SK-N-SH (cell line): Measurements from ENCODE around the gene RAB34.

Experiments used
- CTCF ChIP-seq: fragments of 200-600 bp; sonication (generic); IDR thresholded peaks from 2 replicates; pipeline ENCODE4 v1.6.1; 2017; ENCODE audit warnings: antibody characterized with exemption, mild to moderate bottlenecking, moderate library complexity
- EP300 ChIP-seq, 2 experiments: IDR thresholded peaks; 2 replicates each; pipeline versions ENCODE4 v1.4.0 to v1.6.1; 2012; ENCODE audit warnings: borderline replicate concordance in 1 of 2, low read depth in 1 of 2, low read length in 1 of 2
- MAX ChIP-seq: IDR thresholded peaks from 2 replicates; pipeline ENCODE4 v1.4.0; 2012; ENCODE audit warnings: low read depth
- MEF2A ChIP-seq: IDR thresholded peaks from 2 replicates; pipeline ENCODE4 v1.4.0; 2012; ENCODE audit warnings: low read depth, borderline replicate concordance
- MXI1 ChIP-seq: IDR thresholded peaks from 2 replicates; pipeline ENCODE4 v1.6.1; 2012; ENCODE audit warnings: mild to moderate bottlenecking, low read depth, low read length, improper control_type of control experiment
- RAD21 ChIP-seq: IDR thresholded peaks from 2 replicates; pipeline ENCODE4 v1.6.1; 2012; ENCODE audit warnings: mild to moderate bottlenecking, low read length
- RFX5 ChIP-seq: IDR thresholded peaks from 2 replicates; pipeline ENCODE4 v1.6.1; 2012; ENCODE audit warnings: mild to moderate bottlenecking, improper control_type of control experiment, low read length
- TCF12 ChIP-seq: IDR thresholded peaks from 2 replicates; pipeline ENCODE4 v1.4.0; 2012
- USF2 ChIP-seq: fragments of 150-350 bp; IDR thresholded peaks from 2 replicates; pipeline ENCODE4 v1.6.1; 2017; ENCODE audit warnings: antibody characterized with exemption, low read length, low read depth, borderline replicate concordance
- YY1 ChIP-seq: IDR thresholded peaks from 2 replicates; pipeline ENCODE4 v1.4.0; 2012; ENCODE audit warnings: low read depth, mild to moderate bottlenecking
- TF ChIP-seq, protein P1 (sequence below): IDR thresholded peaks from 2 replicates; pipeline ENCODE4 v1.6.1; 2012; ENCODE audit warnings: mild to moderate bottlenecking, low read depth, low read length, moderate library complexity
- TF ChIP-seq, protein P2 (sequence below): fragments of 150-350 bp; IDR thresholded peaks from 2 replicates; pipeline ENCODE4 v1.6.1; 2016; ENCODE audit warnings: mild to moderate bottlenecking, low read depth, low read length
- TF ChIP-seq, protein P3 (sequence below): IDR thresholded peaks from 2 replicates; pipeline ENCODE4 v1.4.0; 2012; ENCODE audit warnings: low read depth, borderline replicate concordance

DNA sequence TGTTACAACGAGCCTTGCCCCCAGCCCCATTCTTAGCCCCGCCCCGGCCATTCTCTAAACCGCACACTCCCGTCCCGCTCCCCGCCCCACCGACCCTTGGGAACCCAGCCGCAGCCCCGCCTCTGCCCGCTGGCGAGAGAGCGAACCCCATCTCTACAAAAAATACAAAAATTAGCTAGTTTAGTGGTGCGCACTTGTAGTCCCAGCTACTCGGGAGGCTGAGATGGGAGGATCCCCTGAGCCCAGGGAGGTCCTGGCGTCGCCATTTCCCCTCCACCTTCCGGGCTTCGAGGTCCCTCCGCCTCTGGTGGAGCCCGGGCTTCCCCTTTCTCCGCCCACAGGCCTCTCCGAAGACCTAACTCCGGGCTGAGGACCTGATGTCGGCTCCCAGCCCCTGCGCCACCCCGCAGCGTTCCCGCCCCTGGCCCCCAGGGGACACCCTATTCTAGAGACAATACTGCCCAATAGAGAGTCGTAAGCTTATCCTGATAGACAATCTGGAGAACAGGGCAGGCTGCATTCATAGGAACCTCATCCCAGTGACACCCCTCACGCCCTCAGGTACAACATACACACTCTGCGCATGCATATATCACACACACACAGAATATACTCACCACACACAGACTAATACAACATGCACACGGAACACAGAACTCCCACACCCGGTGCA lies 5.5 kb downstream of the RAB34 start:
- TF ChIP-seq, protein P1, sequence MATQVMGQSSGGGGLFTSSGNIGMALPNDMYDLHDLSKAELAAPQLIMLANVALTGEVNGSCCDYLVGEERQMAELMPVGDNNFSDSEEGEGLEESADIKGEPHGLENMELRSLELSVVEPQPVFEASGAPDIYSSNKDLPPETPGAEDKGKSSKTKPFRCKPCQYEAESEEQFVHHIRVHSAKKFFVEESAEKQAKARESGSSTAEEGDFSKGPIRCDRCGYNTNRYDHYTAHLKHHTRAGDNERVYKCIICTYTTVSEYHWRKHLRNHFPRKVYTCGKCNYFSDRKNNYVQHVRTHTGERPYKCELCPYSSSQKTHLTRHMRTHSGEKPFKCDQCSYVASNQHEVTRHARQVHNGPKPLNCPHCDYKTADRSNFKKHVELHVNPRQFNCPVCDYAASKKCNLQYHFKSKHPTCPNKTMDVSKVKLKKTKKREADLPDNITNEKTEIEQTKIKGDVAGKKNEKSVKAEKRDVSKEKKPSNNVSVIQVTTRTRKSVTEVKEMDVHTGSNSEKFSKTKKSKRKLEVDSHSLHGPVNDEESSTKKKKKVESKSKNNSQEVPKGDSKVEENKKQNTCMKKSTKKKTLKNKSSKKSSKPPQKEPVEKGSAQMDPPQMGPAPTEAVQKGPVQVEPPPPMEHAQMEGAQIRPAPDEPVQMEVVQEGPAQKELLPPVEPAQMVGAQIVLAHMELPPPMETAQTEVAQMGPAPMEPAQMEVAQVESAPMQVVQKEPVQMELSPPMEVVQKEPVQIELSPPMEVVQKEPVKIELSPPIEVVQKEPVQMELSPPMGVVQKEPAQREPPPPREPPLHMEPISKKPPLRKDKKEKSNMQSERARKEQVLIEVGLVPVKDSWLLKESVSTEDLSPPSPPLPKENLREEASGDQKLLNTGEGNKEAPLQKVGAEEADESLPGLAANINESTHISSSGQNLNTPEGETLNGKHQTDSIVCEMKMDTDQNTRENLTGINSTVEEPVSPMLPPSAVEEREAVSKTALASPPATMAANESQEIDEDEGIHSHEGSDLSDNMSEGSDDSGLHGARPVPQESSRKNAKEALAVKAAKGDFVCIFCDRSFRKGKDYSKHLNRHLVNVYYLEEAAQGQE = no peak
- no peak for TF ChIP-seq EP300 (IDR thresholded peaks at IDR 0.05; ENCODE audit: borderline replicate concordance in 1 of 2, low read depth in 1 of 2, low read length in 1 of 2)
- TF ChIP-seq CTCF = no peak
- TF ChIP-seq, protein P2, sequence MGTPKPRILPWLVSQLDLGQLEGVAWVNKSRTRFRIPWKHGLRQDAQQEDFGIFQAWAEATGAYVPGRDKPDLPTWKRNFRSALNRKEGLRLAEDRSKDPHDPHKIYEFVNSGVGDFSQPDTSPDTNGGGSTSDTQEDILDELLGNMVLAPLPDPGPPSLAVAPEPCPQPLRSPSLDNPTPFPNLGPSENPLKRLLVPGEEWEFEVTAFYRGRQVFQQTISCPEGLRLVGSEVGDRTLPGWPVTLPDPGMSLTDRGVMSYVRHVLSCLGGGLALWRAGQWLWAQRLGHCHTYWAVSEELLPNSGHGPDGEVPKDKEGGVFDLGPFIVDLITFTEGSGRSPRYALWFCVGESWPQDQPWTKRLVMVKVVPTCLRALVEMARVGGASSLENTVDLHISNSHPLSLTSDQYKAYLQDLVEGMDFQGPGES = no peak
- TF ChIP-seq TCF12 = no peak
- TF ChIP-seq USF2 = no peak
- no peak for TF ChIP-seq MAX
- TF ChIP-seq MXI1 = no peak
- TF ChIP-seq RAD21 = no peak
- TF ChIP-seq RFX5 = no peak
- no peak for TF ChIP-seq MEF2A
- TF ChIP-seq YY1 = no peak
- TF ChIP-seq, protein P3, sequence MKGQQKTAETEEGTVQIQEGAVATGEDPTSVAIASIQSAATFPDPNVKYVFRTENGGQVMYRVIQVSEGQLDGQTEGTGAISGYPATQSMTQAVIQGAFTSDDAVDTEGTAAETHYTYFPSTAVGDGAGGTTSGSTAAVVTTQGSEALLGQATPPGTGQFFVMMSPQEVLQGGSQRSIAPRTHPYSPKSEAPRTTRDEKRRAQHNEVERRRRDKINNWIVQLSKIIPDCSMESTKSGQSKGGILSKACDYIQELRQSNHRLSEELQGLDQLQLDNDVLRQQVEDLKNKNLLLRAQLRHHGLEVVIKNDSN = no peak
